Inflammatory macrophage treated with lipopolysaccharide for 1 hour (primary cell): Measurements from ENCODE around the gene PLCB1.
"Not testable (repeated sequence)": the region's sequence is repeated elsewhere in the genome, so short reads cannot be mapped to it uniquely, and the experiment has no call there.

Experiments used
- DNase-seq, 2 donors: peaks; one replicate each; pipeline ENCODE4 v3.0.0-alpha.2; 2020 to 2022

PLCB1 gene

DNA sequence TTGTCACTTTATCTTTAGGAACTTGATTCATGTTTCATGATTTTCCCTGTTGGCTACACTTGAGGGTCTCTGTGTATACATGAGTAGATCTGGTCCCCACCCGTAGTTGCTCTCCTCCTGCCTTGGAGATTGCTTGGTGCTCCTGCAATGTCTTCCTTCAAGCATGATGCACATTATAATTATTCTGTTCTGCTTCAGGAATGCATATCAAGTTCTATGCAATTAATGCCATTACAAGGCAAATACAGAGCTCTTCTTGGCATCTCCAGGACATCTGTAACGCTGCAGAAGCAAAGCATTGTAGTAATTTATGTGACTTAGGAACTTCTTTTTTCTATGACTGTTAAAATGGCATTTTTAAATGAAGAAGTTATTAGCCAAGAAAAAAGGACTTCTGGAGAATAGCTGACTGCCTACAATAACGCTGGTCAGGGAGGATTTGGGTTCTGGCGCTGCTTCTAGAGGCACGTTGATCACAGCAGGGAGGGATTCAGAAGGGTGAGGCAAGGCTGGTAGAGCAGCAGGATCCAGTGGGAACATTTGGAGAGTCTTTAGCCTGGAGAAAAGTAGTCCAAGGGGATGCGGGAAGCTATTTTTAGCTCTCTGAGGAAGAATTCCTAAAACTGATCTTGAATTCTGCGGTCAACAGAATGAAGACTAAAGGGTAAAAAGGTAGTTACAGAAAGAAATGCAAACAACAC lies 203.6 kb downstream of the PLCB1 start:
- DNase-seq = no peak

DNA sequence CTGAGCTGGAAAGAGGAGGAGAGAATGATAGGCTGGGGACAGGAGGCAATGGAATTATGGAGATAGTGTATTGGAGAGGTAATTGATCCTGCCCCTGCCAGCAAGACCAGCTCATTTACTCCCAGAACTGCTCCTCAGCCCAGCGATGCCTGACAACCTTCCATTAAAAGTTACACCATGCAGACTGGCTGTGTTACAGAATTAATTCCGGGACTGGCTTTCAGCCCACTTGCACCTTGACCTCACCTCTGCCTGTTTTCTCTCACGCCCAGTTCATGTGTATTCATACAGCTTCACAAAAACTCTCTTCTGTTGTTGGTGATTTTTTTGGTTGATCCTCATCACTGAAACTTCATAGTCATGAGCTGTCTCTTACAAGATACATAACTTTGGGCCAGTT lies 207.3 kb downstream of the PLCB1 start:
- DNase-seq = no peak

DNA sequence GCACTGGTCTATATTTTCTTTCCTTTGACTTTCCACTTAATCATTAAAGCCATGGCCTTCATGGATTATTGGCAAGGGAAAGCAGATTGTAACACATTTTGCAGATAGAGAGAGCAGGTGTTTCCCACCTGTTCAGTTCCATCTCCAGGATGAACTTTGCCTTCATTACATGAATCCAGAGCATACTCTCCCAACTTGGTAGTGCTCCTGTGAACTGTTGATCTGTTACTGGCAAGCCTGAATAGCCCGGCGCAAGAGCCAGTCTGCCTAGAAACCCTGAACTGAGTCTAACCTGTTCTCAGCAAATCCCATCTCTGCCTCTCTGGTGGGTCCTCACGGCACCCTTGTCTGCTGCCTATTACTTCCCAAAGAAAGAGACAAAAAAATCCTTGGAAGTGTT lies 210.3 kb downstream of the PLCB1 start:
- no peak for DNase-seq

DNA sequence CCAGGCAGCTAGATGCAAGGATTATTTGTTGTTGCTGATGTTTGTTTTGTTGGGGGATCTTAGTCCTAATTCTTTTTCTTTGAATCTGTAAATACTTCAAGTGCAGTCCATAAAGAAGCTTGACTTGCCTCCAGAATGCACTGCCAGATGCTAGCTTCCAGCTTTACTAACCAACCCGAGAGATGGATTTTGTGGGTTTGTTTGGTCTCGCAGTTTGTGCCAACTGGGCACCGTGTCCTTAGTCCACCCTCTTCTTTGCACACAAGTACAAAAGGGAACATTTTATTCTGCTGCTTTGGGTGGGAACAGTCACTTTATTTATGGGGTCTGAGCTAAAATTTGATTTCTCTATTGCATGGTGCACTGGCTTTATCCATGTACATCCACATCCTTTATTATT lies 212.0 kb downstream of the PLCB1 start:
- DNase-seq = no peak

DNA sequence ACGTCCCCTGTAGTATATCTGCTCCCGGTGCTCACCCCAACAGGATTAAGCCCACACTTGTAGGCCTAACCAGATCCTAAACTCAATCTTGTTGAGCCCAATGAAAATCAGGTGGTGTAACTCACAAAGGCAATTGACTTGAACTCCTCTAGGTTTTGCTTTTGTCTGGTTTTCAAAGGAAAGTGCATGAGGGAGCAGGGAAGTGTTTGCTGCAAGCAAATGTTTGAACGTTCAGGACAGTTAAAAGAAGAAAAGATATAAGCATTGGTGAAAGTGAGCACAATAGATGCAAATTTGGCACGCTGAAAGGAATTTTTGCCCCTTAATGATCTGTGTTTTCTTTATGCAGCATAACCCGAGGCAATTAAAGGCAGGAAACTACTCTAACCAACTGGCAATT lies 212.6 kb downstream of the PLCB1 start:
- DNase-seq = no peak

DNA sequence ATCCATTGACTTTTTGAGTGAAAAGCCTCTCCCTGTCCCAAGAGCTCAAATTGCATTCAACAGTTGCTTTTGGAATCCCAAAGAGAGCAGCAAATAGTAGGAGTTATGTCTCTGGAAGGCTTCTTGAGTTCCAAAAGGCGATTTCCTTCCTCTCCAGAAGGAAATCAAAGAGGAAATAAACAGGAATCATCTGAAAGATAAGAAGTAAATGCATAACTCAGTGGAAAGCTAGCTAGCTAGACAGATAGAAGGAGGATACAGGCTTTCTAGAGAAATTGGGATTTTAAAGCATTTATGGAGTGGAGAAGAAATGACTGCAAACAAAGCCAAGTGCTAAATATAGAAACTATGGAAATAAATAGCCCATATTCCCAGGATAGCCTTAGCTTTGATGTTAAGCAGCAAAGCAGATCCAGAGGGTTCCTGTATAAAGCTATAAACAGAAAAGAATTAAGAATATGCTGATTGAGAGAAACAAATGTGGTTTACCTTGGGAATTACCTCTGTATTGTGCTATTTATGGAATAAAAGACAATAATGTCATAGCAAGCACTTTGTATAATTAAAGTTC lies 214.7 kb downstream of the PLCB1 start:
- no peak for DNase-seq

DNA sequence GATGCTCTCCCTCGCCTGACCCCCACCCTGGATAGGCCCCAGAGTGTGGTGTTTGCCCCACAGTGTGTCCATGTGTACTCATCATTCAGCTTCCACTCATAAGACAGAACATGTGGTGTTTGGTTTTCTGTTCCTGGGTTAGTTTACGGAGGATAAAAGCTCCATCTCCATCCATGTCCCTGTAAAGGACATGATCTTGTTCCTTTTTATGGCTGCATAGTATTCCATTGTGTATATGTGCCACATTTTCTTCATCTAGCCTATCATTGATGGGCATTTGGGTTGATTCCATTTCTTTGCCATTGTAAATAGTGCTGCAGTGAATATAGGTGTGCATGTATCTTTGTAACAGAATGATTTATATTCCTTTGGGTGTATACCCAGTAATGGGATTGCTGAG lies 218.2 kb downstream of the PLCB1 start:
- DNase-seq = not testable (repeated sequence)

DNA sequence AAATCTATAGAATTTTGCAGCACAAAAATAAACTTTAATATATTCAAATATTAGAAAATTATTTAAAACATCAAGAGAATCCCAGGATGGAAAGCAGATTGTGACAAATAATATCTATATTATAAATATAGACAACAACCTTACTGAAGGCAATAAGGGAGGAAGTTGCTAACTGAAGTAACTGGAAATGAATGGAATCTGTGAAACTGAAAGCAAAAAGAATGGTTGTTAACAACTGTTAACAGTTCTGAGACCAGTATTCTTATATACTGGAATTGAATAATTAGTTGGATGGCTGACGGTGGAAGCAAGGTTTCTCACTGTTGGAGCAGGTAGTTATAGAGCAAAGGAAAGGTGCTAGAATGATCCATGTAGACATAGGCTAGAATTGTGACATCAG lies 220.4 kb downstream of the PLCB1 start:
- DNase-seq = peak in 1 of 2 donors; percentile 37

DNA sequence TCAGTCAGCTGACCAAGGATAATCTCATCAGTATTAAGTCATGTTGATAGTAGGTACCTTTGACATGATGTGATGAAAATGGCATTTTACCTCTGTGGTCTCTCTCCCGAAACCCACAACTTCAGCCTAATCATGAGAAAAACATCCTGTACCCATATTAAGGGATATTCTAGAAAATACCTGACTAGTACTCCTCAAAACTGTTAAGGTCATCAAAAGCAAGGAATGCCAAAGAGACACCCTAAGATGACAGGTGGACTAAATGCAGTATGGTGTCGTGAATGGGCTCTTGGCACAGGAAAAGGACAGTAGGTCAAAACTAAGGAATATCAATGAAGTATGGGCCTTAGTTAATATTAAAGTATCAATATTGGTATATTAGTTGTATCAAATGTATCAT lies 221.4 kb downstream of the PLCB1 start:
- no peak for DNase-seq

DNA sequence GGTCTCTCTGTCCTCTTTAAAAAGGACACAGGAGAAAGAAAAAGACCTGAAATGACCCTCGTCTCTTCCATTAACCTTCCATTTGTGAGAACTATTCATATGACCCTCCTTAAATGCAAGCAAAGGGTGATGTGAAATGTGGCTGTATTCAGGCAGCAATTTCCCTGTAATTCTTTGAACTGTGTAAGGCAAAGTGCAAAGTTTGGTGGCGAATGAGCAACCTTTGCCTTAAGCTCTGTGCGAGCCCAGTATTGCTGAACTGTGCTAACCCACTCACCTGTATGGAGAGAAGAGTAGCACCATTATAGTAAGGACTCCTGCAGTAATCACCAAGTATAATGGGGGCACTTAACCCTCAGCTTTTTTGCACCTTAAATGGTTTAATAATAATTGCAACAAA lies 223.4 kb downstream of the PLCB1 start:
- no peak for DNase-seq

DNA sequence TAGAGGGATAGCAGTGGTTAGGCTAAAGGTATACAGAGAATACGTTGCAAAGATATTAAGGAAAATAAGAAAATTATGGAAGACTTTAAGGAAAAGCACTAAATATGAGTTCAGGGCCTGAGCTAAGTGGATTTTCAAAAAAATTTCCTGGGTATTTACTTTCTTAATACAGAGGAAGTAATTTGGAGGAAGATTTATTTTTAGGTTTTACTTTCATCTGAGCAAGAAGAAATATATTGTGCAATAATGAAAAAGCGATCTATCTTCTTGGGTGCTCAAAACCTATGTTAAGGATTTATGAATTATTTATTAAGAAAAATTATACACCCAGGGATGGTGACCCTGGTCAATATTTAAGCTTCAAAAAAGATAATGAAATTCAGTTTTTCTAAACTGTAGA lies 224.7 kb downstream of the PLCB1 start:
- peak; percentile 64 to 66 for DNase-seq

DNA sequence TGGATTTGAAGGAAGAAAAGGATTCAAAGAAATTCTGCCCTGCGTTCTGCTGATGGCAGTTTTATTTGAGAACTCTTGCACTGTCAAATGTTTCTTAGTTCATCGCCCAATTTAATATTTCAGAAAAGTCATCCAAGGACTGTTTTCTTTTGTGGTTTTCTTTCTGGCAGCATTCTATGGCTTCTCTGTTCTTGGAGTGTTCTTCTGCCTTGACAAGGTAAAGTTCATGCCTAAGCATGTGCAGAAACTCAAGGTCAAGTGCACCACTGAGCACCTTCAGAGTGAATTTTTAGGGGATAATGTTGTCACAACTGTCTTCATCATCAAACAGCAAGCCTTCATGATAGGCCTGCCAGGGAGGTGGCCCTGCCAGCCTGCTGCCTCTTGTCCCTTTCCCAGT lies 225.6 kb downstream of the PLCB1 start:
- no peak for DNase-seq

DNA sequence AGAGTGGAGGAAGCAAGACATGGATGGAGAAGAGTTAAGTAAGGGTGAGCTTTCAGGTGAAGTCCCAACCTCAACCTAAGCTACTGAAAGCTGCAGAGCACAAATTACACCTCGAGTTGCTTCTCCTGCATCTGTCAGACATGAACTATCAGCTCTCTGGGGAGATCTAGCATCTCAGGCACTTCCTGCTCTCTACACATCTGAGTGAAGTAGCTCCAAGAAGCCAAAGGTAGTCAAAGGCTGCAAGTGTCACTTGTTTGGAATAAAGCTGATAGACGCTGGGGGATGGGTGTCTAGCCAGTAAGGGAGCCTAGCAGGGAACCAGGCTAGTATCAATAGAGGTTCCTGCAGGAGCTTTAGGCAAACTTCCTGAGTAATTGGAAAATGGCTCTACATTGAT lies 228.0 kb downstream of the PLCB1 start:
- no peak for DNase-seq

DNA sequence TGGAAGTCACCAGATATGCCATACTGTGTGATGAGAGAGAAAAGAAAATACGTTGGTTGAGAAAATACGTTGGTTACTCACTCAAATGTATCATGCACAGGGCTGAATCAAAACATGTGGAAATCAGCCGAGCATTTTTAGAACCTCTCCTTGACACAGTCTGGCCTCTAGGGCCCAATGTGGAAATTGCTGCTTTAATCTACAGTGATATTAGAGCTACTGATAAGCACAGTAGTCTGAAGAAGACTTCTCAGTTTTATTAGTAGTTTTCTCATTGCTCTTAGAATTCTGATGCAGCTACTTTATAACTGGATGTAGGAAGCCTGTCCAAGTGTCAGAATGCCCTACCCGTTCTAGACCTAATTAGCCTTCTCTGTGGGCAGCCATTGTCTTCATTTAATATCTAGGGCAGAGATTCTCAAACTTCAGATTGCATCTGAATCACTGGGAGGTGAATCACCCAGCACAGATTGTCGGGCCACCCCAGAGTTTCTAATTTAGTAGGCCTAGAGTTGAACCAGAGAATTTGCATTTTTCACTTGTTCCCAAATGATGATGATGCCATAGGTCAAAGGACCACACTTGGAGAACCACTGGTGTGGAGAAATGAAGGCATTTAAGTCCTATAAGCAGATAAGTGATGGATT lies 229.1 kb downstream of the PLCB1 start:
- DNase-seq = peak; percentile 52 to 66

DNA sequence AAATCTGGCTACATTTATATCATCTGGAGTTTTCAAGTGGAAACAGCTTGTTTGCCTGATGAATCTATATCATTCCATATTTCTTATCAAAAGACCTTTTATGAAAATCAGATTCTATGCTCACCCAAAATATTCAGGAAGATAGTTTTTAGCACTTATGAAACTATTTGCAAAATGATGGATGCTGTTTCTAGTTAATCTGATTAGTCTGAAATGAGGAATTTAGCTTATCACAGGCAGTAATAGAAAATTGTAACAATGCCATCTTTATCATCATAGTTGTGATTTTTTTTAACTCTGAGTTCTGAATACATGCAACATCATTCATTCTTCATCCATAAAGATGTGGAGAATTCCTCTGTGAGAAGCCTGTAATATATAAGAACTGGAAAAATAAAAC lies 229.7 kb downstream of the PLCB1 start:
- DNase-seq = no peak

DNA sequence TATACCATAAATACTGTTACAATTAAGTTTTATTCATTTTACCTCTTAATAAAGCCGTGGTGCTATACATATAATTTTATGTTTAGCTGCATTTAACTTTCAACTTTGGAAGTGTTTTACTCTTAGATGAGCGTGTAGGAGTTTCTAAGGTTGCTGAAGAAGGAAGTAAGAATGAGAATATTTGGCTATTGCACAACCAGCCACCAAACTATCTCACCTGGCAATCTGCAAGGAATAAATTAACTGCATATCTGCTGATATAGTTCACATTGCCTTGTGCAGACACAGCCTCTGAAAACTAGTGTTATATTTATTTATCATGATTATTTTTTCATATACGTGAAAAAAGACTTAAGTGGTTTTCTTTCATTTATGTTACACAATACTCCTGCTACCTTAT lies 230.4 kb downstream of the PLCB1 start:
- no peak for DNase-seq

DNA sequence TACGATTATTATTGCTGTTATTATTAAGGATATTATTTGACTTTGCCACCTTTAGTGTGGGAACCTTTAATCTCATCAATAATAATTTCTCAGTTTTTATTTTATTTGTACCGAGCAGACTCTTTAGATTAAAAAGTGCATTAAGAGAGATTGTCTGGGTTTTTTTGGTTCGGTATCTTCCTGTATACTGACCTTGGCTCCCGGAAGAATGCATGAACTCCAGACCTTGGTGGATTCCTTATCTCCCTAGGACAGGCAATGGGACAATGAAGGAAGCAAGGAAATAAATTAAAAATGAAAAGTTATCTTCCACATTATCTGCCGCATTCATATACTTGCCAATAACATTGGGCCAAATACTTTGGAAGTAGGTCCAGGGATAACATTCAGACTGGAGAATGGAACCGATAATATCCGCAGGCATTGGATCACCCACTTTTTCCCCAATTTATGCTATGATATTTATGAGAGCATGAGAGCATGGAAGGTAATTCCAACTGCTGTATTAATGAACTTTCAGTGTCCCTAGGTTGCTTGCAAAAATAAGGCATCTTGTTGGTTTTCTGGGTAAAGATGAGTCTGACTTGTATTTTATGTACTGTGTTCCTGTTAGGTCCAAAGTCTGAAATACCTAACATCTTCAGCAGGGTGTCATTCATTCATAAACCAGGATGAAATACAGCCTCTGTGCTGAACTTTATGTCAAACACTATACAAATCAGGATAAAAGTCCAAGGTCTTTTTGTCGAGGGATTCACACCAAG lies 232.1 kb downstream of the PLCB1 start:
- DNase-seq = no peak

DNA sequence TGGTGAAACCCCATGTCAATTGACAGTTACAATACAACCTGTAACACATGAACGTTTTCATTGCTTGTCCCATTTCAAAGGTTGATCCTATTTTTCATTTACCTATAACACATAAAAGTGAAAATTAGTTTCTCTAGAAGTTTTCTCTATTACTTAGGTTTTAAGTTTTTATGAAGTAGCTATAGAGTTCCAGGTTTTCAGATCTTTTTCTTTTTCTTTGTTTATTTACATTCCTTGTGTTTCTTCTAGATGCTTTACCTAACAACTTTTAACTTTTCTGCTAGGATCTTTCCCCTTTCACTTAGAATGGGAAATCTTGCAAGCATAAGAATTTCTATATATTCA lies 232.6 kb downstream of the PLCB1 start:
- no peak for DNase-seq

DNA sequence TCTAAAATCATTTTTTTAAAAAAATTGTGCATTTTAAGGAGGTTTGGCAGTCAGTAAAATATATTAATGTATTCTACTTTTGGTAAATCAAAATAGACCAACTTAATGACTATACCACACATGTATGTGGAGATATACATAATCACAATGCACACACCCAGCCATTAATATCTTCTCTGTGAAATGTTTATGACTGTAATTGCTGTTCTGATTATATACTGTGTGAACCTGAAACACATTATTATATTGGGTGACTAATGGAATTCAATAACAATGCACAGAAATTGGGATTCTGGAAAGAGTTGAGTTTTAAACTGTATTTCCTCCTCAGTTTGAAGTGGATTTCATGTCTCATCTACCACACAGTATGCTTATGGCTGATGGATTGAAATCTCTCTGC lies 233.6 kb downstream of the PLCB1 start:
- no peak for DNase-seq

DNA sequence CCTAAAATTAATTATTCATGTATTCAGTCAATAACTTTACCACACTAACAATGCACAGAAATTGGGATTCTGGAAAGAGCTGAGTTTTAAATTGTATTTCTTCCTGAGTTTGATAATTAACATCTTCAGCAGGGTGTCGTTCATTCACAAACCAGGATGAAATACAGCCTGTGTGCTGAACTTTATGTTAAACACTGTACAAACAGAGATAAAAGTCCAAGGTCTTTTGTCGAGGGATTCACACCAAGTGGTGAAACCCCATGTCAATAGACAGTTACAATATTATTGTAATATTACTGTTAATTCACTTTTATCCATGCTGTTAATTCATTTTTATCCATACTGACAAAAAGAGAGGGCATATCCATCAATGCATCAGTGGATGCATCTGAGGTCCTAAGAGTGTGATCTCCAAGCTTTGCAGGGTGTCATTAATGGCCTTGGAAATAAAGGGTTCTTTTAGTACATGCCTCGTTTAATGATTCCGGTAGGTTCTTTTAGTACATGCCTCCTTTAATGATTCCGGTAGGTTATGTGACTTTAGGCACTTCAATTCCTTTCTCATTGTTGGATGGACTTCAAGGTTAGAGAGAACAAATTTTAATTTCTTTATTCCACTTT lies 234.3 kb downstream of the PLCB1 start:
- no peak for DNase-seq

DNA sequence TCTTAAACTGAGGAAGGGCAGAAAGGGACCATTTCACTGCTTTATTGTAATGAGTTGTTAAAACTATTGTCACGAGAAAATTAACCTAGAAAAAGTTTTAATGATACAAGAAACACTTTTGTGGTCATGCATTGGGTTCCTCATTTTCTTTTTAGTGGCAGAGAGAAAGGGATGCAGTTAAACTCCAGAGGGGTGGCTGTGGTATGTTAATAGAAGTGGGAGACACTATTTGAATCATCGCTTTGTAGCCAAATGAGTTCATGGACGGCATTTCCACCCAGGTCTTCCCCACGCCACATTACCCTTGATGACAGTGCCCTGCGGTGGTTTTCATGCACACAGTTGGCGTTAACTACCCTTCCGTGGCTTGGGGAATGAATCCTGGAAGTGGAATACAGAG lies 235.6 kb downstream of the PLCB1 start:
- DNase-seq = peak in 1 of 2 donors; percentile 28

DNA sequence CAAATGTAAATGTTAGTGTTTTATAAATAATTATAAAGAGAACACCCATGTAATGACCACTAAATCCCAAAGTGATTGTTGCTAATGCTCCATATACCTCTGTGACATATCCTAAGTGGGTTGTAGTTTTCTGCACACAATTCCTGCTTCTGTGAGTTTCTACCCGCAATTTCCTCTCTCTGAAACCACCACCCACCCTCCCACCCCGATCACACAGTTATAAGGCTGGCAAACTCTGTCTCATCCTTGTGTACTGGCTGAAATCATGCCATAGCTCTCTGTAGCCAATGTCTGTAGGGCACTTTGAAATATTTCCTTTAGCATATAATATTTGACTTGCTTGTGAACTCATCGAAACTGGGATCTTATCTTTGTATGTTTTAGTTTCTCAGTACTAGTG lies 236.6 kb downstream of the PLCB1 start:
- DNase-seq = peak; percentile 34 to 71

DNA sequence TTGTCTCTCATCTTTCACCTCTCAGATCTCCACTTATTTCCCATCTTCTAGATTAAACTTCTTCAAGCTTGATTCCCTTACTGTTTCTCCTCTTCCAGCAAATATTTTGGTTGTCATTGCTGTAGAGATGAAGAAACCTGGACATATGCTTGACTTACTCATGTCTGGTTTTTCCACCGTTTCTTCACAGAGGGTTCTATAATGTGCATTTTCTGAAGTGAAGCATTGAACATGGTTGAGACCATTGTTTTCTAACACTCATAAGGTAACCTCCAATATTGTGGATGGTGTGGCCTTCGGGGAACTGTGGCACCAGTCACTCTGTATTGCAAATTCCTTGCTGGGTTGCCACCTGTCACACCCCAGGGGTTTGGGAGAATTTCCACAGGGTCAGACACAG lies 237.2 kb downstream of the PLCB1 start:
- DNase-seq = peak; percentile 75 to 81

DNA sequence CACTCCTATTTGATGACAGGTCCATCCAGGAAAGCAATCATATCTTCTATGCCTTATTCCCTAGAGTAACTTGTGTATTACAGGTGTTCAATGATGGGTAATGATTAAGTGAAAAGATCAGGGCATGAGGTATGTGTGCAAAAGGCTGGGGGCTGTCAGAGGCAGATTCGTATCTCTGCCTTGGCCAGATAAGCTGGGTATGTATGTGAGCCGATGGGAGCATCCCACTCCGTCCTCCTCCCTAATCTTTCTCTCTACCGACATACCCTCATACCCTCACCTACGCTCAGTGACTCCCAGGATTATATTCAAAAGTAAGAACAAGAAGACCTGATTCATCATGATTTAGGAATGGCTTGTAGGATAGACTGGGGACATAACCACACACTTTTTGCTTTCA lies 238.7 kb downstream of the PLCB1 start:
- DNase-seq = no peak
